IMR-90 (cell line): ENCODE measurements around the gene FAM237A. TPM values are rescaled to one million over a fixed set of nuclear protein-coding genes. Genes with fewer than 3 reads are reported as not detected.

ENCODE experiments used
- ATAC-seq: fragments of 200-7000 bp; cut with Tn5 transposase; 2 replicates; pipeline ENCODE4 v1.9.1; 2020; ENCODE audit warnings: low read depth, mild to moderate bottlenecking, moderate library complexity
- BruUV-seq: library from RNA; stranded (reverse); fragments of 400-500 nt; replicated peaks from 2 replicates; lab custom pipeline; 2021; lab: Mats Ljungman, UMichigan
- CTCF ChIA-PET: fragments of 300-600 bp; formaldehyde crosslinking; extraction: SDS; loops from one replicate; lab custom pipeline; 2021; ENCODE audit warnings: antibody characterized with exemption; lab: Yijun Ruan, JAX
- POLR2A ChIA-PET: fragments of 300-600 bp; sonication (Branson Sonifier 250); formaldehyde crosslinking; loops from one replicate; lab custom pipeline; 2022; ENCODE audit warnings: antibody characterized with exemption; ENCODE audit not compliant: unreplicated experiment; lab: Charles Lee
- DNase-seq: peaks from one replicate; pipeline ENCODE4 v3.0.0; 2013
- H2AFZ ChIP-seq: replicated peaks from 2 replicates; pipeline ENCODE3; 2013; ENCODE audit warnings: low read length, mild to moderate bottlenecking; ENCODE audit not compliant: poor library complexity
- H2AK5ac ChIP-seq: 2 replicates; pipeline ENCODE4 v1.6.1; 2013; ENCODE audit warnings: low read depth, low read length, inconsistent platforms
- H2AK9ac ChIP-seq: replicated peaks from 2 replicates; pipeline ENCODE3; 2013; ENCODE audit warnings: mild to moderate bottlenecking, low read depth, low read length, moderate library complexity; ENCODE audit not compliant: poor library complexity
- H2BK120ac ChIP-seq: 2 replicates; pipeline ENCODE4 v1.6.1; 2013; ENCODE audit warnings: low read depth, low read length, inconsistent platforms
- H2BK15ac ChIP-seq: 3 replicates; pipeline ENCODE4 v1.6.1; 2013; ENCODE audit warnings: low read depth, low read length, inconsistent platforms
- H2BK20ac ChIP-seq: 2 replicates; pipeline ENCODE4 v1.6.1; 2013; ENCODE audit warnings: low read depth, mild to moderate bottlenecking, inconsistent platforms, low read length, moderate library complexity
- H2BK5ac ChIP-seq: 2 replicates; pipeline ENCODE4 v1.6.1; 2013; ENCODE audit warnings: mild to moderate bottlenecking, low read depth, low read length, inconsistent platforms; ENCODE audit not compliant: poor library complexity, severe bottlenecking
- H3K14ac ChIP-seq: replicated peaks from 2 replicates; pipeline ENCODE4 v1.6.1; 2013; ENCODE audit warnings: low read depth, low read length, inconsistent platforms
- H3K18ac ChIP-seq: 2 replicates; pipeline ENCODE4 v1.6.1; 2013; ENCODE audit warnings: low read depth, low read length, control low read depth
- H3K23ac ChIP-seq: 2 replicates; pipeline ENCODE4 v1.6.1; 2013; ENCODE audit warnings: low read depth, low read length, inconsistent platforms
- H3K27ac ChIP-seq: 2 replicates; pipeline ENCODE4 v1.5.1; 2013; ENCODE audit warnings: mild to moderate bottlenecking, control low read depth, low read length; ENCODE audit not compliant: insufficient read depth
- H3K27me3 ChIP-seq: 2 replicates; pipeline ENCODE4 v1.6.1; 2013; ENCODE audit warnings: low read length; ENCODE audit not compliant: control insufficient read depth, insufficient read depth
- H3K36me3 ChIP-seq: 2 replicates; pipeline ENCODE4 v1.6.1; 2013; ENCODE audit warnings: low read length, mixed read lengths; ENCODE audit not compliant: control insufficient read depth, insufficient read depth
- H3K4ac ChIP-seq: 2 replicates; pipeline ENCODE4 v1.6.1; 2013; ENCODE audit warnings: low read depth, low read length, inconsistent platforms
- H3K4me1 ChIP-seq: 2 replicates; pipeline ENCODE4 v1.6.1; 2013; ENCODE audit warnings: low read length, mixed read lengths; ENCODE audit not compliant: control insufficient read depth, insufficient read depth
- H3K4me2 ChIP-seq: 2 replicates; pipeline ENCODE4 v1.6.1; 2013; ENCODE audit warnings: low read depth, mild to moderate bottlenecking, control low read depth, low read length, moderate library complexity
- H3K4me3 ChIP-seq: 2 replicates; pipeline ENCODE4 v1.5.1; 2013; ENCODE audit warnings: low read depth, mild to moderate bottlenecking, control low read depth, low read length, moderate library complexity; ENCODE audit not compliant: insufficient read depth
- H3K56ac ChIP-seq: 2 replicates; pipeline ENCODE4 v1.6.1; 2013; ENCODE audit warnings: low read length, inconsistent platforms; ENCODE audit not compliant: insufficient read depth; ENCODE audit errors: extremely low read depth
- H3K79me1 ChIP-seq, 2 experiments: 2 replicates each; pipeline ENCODE4 v1.6.1; 2013; ENCODE audit warnings: low read length in 2 of 2, inconsistent platforms in 1 of 2, low read depth in 1 of 2
- H3K9ac ChIP-seq: 2 replicates; pipeline ENCODE4 v1.6.1; 2013; ENCODE audit warnings: low read depth, low read length, control low read depth
- H3K9me1 ChIP-seq: 2 replicates; pipeline ENCODE4 v1.6.1; 2013; ENCODE audit warnings: low read length, inconsistent platforms; ENCODE audit not compliant: insufficient read depth
- H3K9me3 ChIP-seq: 2 replicates; pipeline ENCODE4 v1.6.1; 2013; ENCODE audit warnings: low read length; ENCODE audit not compliant: control insufficient read depth, insufficient read depth
- H4K20me1 ChIP-seq: 2 replicates; pipeline ENCODE4 v1.6.1; 2013; ENCODE audit warnings: low read length, inconsistent platforms; ENCODE audit not compliant: insufficient read depth
- H4K5ac ChIP-seq: 2 replicates; pipeline ENCODE4 v1.6.1; 2013; ENCODE audit warnings: mild to moderate bottlenecking, low read depth, low read length, control low read depth
- H4K8ac ChIP-seq, 2 experiments: 2 replicates each; pipeline ENCODE4 v1.6.1; 2013; ENCODE audit warnings: low read depth in 2 of 2, low read length in 2 of 2, control low read depth in 1 of 2, inconsistent platforms in 1 of 2
- H4K91ac ChIP-seq: 2 replicates; pipeline ENCODE4 v1.6.1; 2013; ENCODE audit warnings: low read depth, low read length, inconsistent platforms; ENCODE audit not compliant: insufficient read depth
- BHLHE40 ChIP-seq: fragments of 150-350 bp; IDR thresholded peaks from 2 replicates; pipeline ENCODE4 v1.6.1; 2016; ENCODE audit warnings: mild to moderate bottlenecking, low read depth, low read length
- CTCF ChIP-seq: conservative IDR thresholded peaks from 2 replicates; pipeline ENCODE4 v1.5.1; 2012; ENCODE audit warnings: mild to moderate bottlenecking, low read depth, low read length, improper control_type of control experiment
- WGBS, 2 experiments: methylation state at CpG; one replicate each; pipeline versions ENCODE4 v1.1.5 to v1.1.7; 2013; ENCODE audit warnings: missing lambda C conversion rate in 2 of 2; ENCODE audit not compliant: insufficient read length in 1 of 2; ENCODE audit errors: extremely low coverage in 2 of 2; 5-methylcytosine and 5-hydroxymethylcytosine counted together
- dilution Hi-C: fragments of 300-500 bp; cut with HindIII; formaldehyde crosslinking; loops from one replicate; pipeline ENCODE4 v1.14.3; 2018; ENCODE audit warnings: low sequenced_read_pairs; ENCODE audit not compliant: unreplicated experiment
- in situ Hi-C: fragments of 300-500 bp; cut with MboI; formaldehyde crosslinking; loops from 3 replicates; pipeline ENCODE4 v1.14.3; 2019; ENCODE audit warnings: low sequenced_read_pairs, inconsistent platforms, mixed read lengths
- intact Hi-C: fragments of 100-400 bp; cut with micrococcal nuclease; formaldehyde crosslinking; loops from 2 replicates; pipeline ENCODE4 v1.10.0; 2022
- polyA plus RNA-seq, 3 experiments: library from polyadenylated mRNA; depleted of rRNA; stranded (reverse); fragments of >200 nt; gene quantifications; 2 replicates each; pipeline ENCODE4 v1.2.3, GENCODE V29; 2012; ENCODE audit warnings: low replicate concordance in 1 of 3
- total RNA-seq: library from RNA; depleted of rRNA; stranded (reverse); fragments of >200 nt; gene quantifications from 2 replicates; pipeline ENCODE4 v1.2.3, GENCODE V29; 2012

Gene FAM237A
- total and polyA plus RNA-seq, 2 of the 4 experiments (the other 2 are of a cell fraction) = not detected

- WGBS, 2 experiments = 83% methylated on average over 2 of the region's 4 CpGs; no CpG with 5 or more reads in 1 of the 2 experiments
- ATAC-seq = no peak
- in situ Hi-C loops = no loop called here
Measured at GRCh38 chr2:206683546-206683945, 41.3 kb downstream of the FAM237A start.

More at GRCh38 chr2:206683546-206683945, 41.3 kb downstream of the FAM237A start:
- Histone ChIP-seq H3K36me3 (no peaks in the 10 kb centered on the region), H3K18ac (no peak overlapping the region), H2BK15ac (no peak overlapping the region), H3K9me1 (no peaks in the 10 kb centered on the region), H3K4me3 (no peak overlapping the region), H3K79me1 (no peaks in the 10 kb centered on the region), H3K4ac (no peak overlapping the region), H3K4me1 (no peaks in the 10 kb centered on the region), H2BK5ac (no peak overlapping the region), H3K23ac (no peak overlapping the region), H4K5ac (no peak overlapping the region), H3K27me3 (peaks cover 2% of the 10 kb centered on the region; the same call in 1 of the 2 replicates), H3K27ac (no peak overlapping the region), H3K14ac (no peak overlapping the region), H2AFZ (no peak overlapping the region), H2AK5ac (no peak overlapping the region), H4K91ac (no peak overlapping the region), H3K4me2 (no peak overlapping the region), H2AK9ac (no peak overlapping the region), H2BK120ac (no peak overlapping the region), H4K20me1 (no peaks in the 10 kb centered on the region), H3K9ac (no peak overlapping the region), H2BK20ac (no peak overlapping the region), H4K8ac (no peak overlapping the region), H3K56ac (no peak overlapping the region), H3K9me3 (no peaks in the 10 kb centered on the region)
- no peak for DNase-seq
- ChIA-PET CTCF (no interaction called here), POLR2A (no interaction called here)
- BruUV-seq = no TSS peak
- TF ChIP-seq BHLHE40 (no peak), CTCF (no peak)
- dilution Hi-C loops (no loop called here), intact Hi-C loops (loop anchor here (10.0 kb wide), 1 partner anchor 261 kb away; no protein-coding TSS in a partner anchor)
